Head of caudate nucleus (tissue), 42 donors: Measurements from ENCODE around the gene CCDC32.
"Not testable (repeated sequence)": the region's sequence is repeated elsewhere in the genome, so short reads cannot be mapped to it uniquely, and the experiment has no call there.

Source experiments
- DNase-seq, 42 donors: peaks; one replicate each; pipeline versions ENCODE4 v3.0.0 to v3.0.0-alpha.2; 2020 to 2021; ENCODE audit warnings: mixed read lengths in 7 of 42
- intact Hi-C: fragments of 100-400 bp; cut with DNase I; formaldehyde crosslinking; loops from one replicate; pipeline ENCODE4 v1.15.0; 2022

The CCDC32 gene

GRCh38 chr15:40564591-40565332, at the start of gene CCDC32:
TSS of gene CCDC32 (minus strand) at chr15:40565042. CDS start at chr15:40563015, 2,027 bp downstream.
- peak; percentile 99 to 100 (median 100) for DNase-seq
- intact Hi-C loops = loop anchor here (5.0 to 10.0 kb wide), 2 partner anchors 190 to 243 kb away; partner anchors contain the start of genes DNAJC17, RMDN3 and ZFYVE19

GRCh38 chr15:40613080-40613479, 48.2 kb upstream of the CCDC32 start:
- intact Hi-C loops = no loop called here
- no peak for DNase-seq

GRCh38 chr15:40603935-40604334, 39.1 kb upstream of the CCDC32 start:
- intact Hi-C loops = no loop called here
- no peak for DNase-seq

GRCh38 chr15:40600956-40601355, 36.1 kb upstream of the CCDC32 start:
- intact Hi-C loops = no loop called here
- DNase-seq = no peak

GRCh38 chr15:40598672-40599071, 33.8 kb upstream of the CCDC32 start:
- intact Hi-C loops = no loop called here
- DNase-seq = no peak

GRCh38 chr15:40598126-40598525, 33.3 kb upstream of the CCDC32 start:
- no peak for DNase-seq
- intact Hi-C loops = no loop called here

GRCh38 chr15:40597024-40597423, 32.2 kb upstream of the CCDC32 start:
- no peak for DNase-seq
- intact Hi-C loops = no loop called here

GRCh38 chr15:40595773-40596172, 30.9 kb upstream of the CCDC32 start:
- intact Hi-C loops = no loop called here
- no peak for DNase-seq

GRCh38 chr15:40595219-40595618, 30.4 kb upstream of the CCDC32 start:
- no peak for DNase-seq
- intact Hi-C loops = no loop called here

GRCh38 chr15:40594429-40594836, 29.6 kb upstream of the CCDC32 start:
- DNase-seq = peak in 11 of 42 donors; percentile 5 to 36 (median 19)
- intact Hi-C loops = no loop called here

- DNase-seq = peak; percentile 83 to 98 (median 94)
- intact Hi-C loops = no loop called here
These were observed 29.0 kb upstream of the CCDC32 start, which contains the start of gene KNL1 for GRCh38 chr15:40593588-40594428. TSS of gene KNL1 (plus strand) at chr15:40594249. CDS start at chr15:40602932, 8,683 bp downstream.

- intact Hi-C loops = no loop called here
- no peak for DNase-seq
These were observed 28.3 kb upstream of the CCDC32 start for GRCh38 chr15:40593165-40593564.

- DNase-seq = peak in 1 of 42 donors; percentile 19
These were observed 26.5 kb upstream of the CCDC32 start for GRCh38 chr15:40591389-40591788.

GRCh38 chr15:40590667-40591050, 25.8 kb upstream of the CCDC32 start:
- peak in 1 of 42 donors; percentile 27 for DNase-seq
- intact Hi-C loops = no loop called here

More at GRCh38 chr15:40591389-40591788, 26.5 kb upstream of the CCDC32 start:
- intact Hi-C loops = no loop called here

- intact Hi-C loops = no loop called here
- peak in 34 of 42 donors; percentile 9 to 77 (median 48) for DNase-seq
These were observed 19.3 kb upstream of the CCDC32 start for GRCh38 chr15:40584191-40584590.

GRCh38 chr15:40582726-40583246, 17.9 kb upstream of the CCDC32 start:
- intact Hi-C loops = no loop called here
- peak in 6 of 42 donors; percentile 13 to 40 (median 28) for DNase-seq

- intact Hi-C loops, DNase-seq: not testable (repeated sequence)
These were observed 17.0 kb upstream of the CCDC32 start for GRCh38 chr15:40581796-40582195.

- intact Hi-C loops = loop anchor here (10.0 kb wide), 1 partner anchor 124 kb away; no protein-coding TSS in a partner anchor
These were observed 14.1 kb upstream of the CCDC32 start for GRCh38 chr15:40578892-40579291.

GRCh38 chr15:40576914-40577313, 12.1 kb upstream of the CCDC32 start:
- intact Hi-C loops = loop anchor here (10.0 kb wide), 1 partner anchor 122 kb away; no protein-coding TSS in a partner anchor
- DNase-seq = not testable (repeated sequence)

More at GRCh38 chr15:40578892-40579291, 14.1 kb upstream of the CCDC32 start:
- DNase-seq = no peak
